ENCODE data around the gene C11orf97.
A peak's percentile ranks its signal among the peaks of the same experiment; 100 is the strongest.
"Not testable (repeated sequence)": the region's sequence is repeated elsewhere in the genome, so short reads cannot be mapped to it uniquely, and the experiment has no call there.

C11orf97 gene

GRCh38 chr11:94525546-94526324 is 13.5 kb downstream of the C11orf97 start:
- no peak for DNase-seq (ENCODE audit: low read depth)

GRCh38 chr11:94526645-94527438 is 14.6 kb downstream of the C11orf97 start:
- DNase-seq (ENCODE audit: low read depth) = no peak

GRCh38 chr11:94528551-94528950 is 16.3 kb downstream of the C11orf97 start:
- DNase-seq (ENCODE audit: low read depth) = no peak

GRCh38 chr11:94532211-94532610 is 19.9 kb downstream of the C11orf97 start:
- DNase-seq (ENCODE audit: low read depth) = no peak

- no peak for DNase-seq (ENCODE audit: low read depth)
Observed at GRCh38 chr11:94533206-94533605, 20.9 kb downstream of the C11orf97 start.

GRCh38 chr11:94533696-94534630 is 21.7 kb downstream of the C11orf97 start:
- no peak for DNase-seq (ENCODE audit: low read depth)

- DNase-seq (ENCODE audit: low read depth) = no peak
Observed at GRCh38 chr11:94536386-94536785, 24.1 kb downstream of the C11orf97 start.

GRCh38 chr11:94537031-94537600 is 24.9 kb downstream of the C11orf97 start:
- peak; percentile 49 for DNase-seq (ENCODE audit: low read depth)

- no peak for DNase-seq (ENCODE audit: low read depth)
Observed at GRCh38 chr11:94539420-94539819, 27.2 kb downstream of the C11orf97 start.

- DNase-seq (ENCODE audit: low read depth) = peak; percentile 67
Observed at GRCh38 chr11:94543695-94544645, 31.7 kb downstream of the C11orf97 start, which contains the start of gene FUT4. TSS of gene FUT4 (plus strand) at chr11:94543921. CDS start at chr11:94544134, 213 bp downstream.

GRCh38 chr11:94544646-94545263 is 32.5 kb downstream of the C11orf97 start:
- DNase-seq (ENCODE audit: low read depth) = no peak

- no peak for DNase-seq (ENCODE audit: low read depth)
Observed at GRCh38 chr11:94545264-94546161, 33.3 kb downstream of the C11orf97 start.

- no peak for DNase-seq (ENCODE audit: low read depth)
Observed at GRCh38 chr11:94546162-94546470, 33.9 kb downstream of the C11orf97 start.

GRCh38 chr11:94546886-94547285 is 34.6 kb downstream of the C11orf97 start:
- DNase-seq (ENCODE audit: low read depth) = no peak

GRCh38 chr11:94549146-94549545 is 36.9 kb downstream of the C11orf97 start:
- DNase-seq (ENCODE audit: low read depth) = no peak

GRCh38 chr11:94550513-94550912 is 38.3 kb downstream of the C11orf97 start:
- DNase-seq (ENCODE audit: low read depth) = no peak

GRCh38 chr11:94553938-94554337 is 41.7 kb downstream of the C11orf97 start:
- DNase-seq (ENCODE audit: low read depth) = no peak

- DNase-seq (ENCODE audit: low read depth) = not testable (repeated sequence)
Observed at GRCh38 chr11:94555752-94556329, 43.6 kb downstream of the C11orf97 start.

- DNase-seq (ENCODE audit: low read depth) = no peak
Observed at GRCh38 chr11:94557421-94557820, 45.2 kb downstream of the C11orf97 start.
